Activated CD4-positive, alpha-beta memory T cell treated with anti-CD3 and anti-CD28 coated beads for 36 hours (primary cell): ENCODE data around the gene SLC22A6. TPM values are rescaled to one million over a fixed set of nuclear protein-coding genes. Genes with fewer than 3 reads are reported as not detected.
"Not testable (repeated sequence)": the region's sequence is repeated elsewhere in the genome, so short reads cannot be mapped to it uniquely, and the experiment has no call there.

Experiments used
- CTCF ChIA-PET: fragments of 350-600 bp; sonication (Branson Sonifier 250); formaldehyde crosslinking; loops from one replicate; lab custom pipeline; 2021; ENCODE audit warnings: antibody characterized with exemption, inconsistent platforms; lab: Charles Lee
- POLR2A ChIA-PET: fragments of 350-600 bp; sonication (Branson Sonifier 250); formaldehyde crosslinking; loops from one replicate; lab custom pipeline; 2021; ENCODE audit warnings: antibody characterized with exemption; lab: Charles Lee
- DNase-seq: peaks from one replicate; pipeline ENCODE4 v3.0.0-alpha.2; 2020
- H3K27ac Mint-ChIP-seq: one replicate; pipeline ENCODE4 v1.8.0; 2021; ENCODE audit warnings: mixed read lengths
- H3K27me3 Mint-ChIP-seq: one replicate; pipeline ENCODE4 v1.8.0; 2021; ENCODE audit warnings: mixed read lengths
- H3K36me3 Mint-ChIP-seq: one replicate; pipeline ENCODE4 v1.8.0; 2021; ENCODE audit warnings: mixed read lengths
- H3K4me1 Mint-ChIP-seq: one replicate; pipeline ENCODE4 v1.8.0; 2021; ENCODE audit warnings: low read depth, mixed read lengths
- H3K4me3 Mint-ChIP-seq: one replicate; pipeline ENCODE4 v1.8.0; 2021; ENCODE audit warnings: mild to moderate bottlenecking, mixed read lengths
- H3K9me3 Mint-ChIP-seq: one replicate; pipeline ENCODE4 v1.8.0; 2021; ENCODE audit warnings: mixed read lengths
- intact Hi-C: fragments of 100-400 bp; cut with micrococcal nuclease; formaldehyde crosslinking; loops from one replicate; pipeline ENCODE4 v1.15.1; 2023
- total RNA-seq, 2 experiments: library from RNA; stranded (reverse); gene quantifications; one replicate each; pipeline ENCODE4 v1.2.3, GENCODE V29; 2021

Gene SLC22A6
- total RNA-seq, 2 experiments from 2014 or later, result not detected

DNA sequence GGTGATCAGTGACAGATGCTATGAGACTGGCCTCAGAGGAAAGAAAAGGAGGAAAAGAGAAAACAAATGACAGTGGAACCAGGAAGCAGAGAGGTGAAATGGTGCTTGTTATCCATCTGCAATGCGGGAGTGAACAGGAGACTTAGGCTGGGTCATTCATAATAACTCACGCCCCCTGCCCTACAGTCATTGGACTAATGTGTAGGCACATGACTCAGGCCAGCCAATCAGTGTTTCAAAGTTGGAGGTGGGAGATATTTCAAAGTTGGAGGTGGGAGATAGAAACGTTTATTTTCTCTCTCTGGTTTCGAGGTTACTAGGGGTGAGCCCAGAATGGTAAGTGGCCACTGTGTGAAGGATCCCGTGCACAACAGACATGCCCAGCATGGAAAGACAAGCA is 30.3 kb downstream of the SLC22A6 start:
- CTCF ChIA-PET, result no interaction called here

DNA sequence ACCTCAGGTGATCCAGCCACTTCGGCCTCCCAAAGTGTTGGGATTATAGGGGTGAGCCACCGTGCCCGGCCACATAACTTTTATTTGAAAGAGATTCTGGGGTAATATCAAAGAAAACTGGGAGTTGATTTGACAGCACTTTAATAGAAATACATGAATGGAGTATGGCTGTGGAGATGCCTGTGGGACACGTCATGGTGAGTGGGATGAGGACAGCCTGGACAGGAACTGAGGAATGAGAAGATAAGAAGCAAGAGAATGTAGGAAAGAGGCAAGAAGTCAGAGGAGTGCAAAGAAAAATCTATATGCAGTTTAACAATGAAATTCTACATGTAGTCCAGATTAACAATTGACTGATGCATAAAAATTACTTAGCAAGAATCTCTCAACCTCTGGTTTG is 31.0 kb downstream of the SLC22A6 start:
- intact Hi-C loops, result no loop called here
- Mint-ChIP-seq H3K4me1 (no peaks in the 10 kb centered on the region), H3K27me3 (peaks cover 2% of the 10 kb centered on the region), H3K27ac (no peak overlapping the region), H3K4me3 (no peak overlapping the region), H3K9me3 (no peaks in the 10 kb centered on the region), H3K36me3 (no peaks in the 10 kb centered on the region)
- no peak for DNase-seq
- ChIA-PET CTCF (no interaction called here), POLR2A (no interaction called here)

More for the DNA sequence above, 30.3 kb downstream of the SLC22A6 start:
- DNase-seq, result no peak
- H3K9me3 Mint-ChIP-seq, result no peaks in the 10 kb centered on the region
- H3K27me3 Mint-ChIP-seq, result peaks cover 3% of the 10 kb centered on the region
- intact Hi-C loops, result no loop called here
- POLR2A ChIA-PET, result no interaction called here
- no peaks in the 10 kb centered on the region for H3K4me1 Mint-ChIP-seq
- H3K36me3 Mint-ChIP-seq, result no peaks in the 10 kb centered on the region
- no peak overlapping the region for H3K27ac Mint-ChIP-seq
- no peak overlapping the region for H3K4me3 Mint-ChIP-seq

DNA sequence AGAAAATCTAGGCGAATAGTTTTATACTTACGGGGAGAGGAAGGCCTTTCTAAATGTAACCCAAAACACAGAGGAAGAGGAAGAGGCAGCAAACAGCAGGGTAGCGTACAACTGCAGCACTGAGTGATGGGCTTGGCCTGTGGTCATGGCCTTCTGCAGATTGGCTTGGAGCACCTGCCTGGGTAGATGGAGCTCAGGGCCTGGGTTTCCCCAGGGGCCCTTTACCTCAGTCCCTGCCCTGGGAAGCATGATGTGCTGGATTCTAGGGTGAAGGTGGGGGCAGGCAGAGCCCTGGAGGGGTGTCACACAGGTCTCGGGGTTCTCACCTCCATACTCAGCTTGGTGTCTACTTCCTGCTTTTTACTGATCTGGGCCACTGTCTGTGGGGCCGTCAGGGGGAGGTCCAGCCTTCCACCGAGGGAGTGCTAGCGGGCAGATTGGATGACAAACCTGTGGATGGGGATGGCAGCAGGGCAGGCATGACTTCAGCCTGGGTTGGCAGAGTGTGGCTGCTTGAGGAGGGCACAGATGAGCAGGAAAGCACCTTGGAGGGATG is 35.9 kb downstream of the SLC22A6 start:
- Mint-ChIP-seq H3K4me3 (no peak overlapping the region), H3K4me1 (no peaks in the 10 kb centered on the region), H3K9me3 (no peaks in the 10 kb centered on the region), H3K27me3 (peaks cover 11% of the 10 kb centered on the region), H3K36me3 (no peaks in the 10 kb centered on the region), H3K27ac (no peak overlapping the region)
- intact Hi-C loops, result no loop called here
- DNase-seq, result no peak
- CTCF ChIA-PET, result interaction anchor here (0.9 kb wide), 1 partner anchor 31 kb away, joined by 3 read pairs; no protein-coding TSS in a partner anchor
- POLR2A ChIA-PET, result no interaction called here

DNA sequence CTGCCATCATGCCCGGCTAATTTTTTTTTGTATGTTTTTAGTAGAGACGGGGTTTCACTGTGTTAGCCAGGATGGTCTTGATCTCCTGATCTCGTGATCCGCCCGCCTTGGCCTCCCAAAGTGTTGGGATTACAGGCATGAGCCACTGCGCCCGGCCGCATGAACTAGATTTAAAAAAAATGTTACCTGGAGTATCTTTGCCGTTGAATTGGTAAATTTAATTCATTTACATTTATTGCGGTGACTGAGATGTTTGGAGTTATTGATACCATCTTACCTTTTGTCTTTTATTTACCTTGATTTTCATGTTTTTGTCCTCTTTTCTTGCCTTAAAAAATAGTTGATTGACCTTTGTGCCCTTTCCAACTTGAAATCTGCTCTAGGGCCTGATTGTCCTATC is 39.2 kb downstream of the SLC22A6 start:
- H3K4me1 Mint-ChIP-seq, H3K36me3 Mint-ChIP-seq, intact Hi-C loops, H3K9me3 Mint-ChIP-seq, H3K27ac Mint-ChIP-seq, H3K4me3 Mint-ChIP-seq, DNase-seq, POLR2A ChIA-PET: not testable (repeated sequence)
- CTCF ChIA-PET, result interaction anchor here (0.9 kb wide), 1 partner anchor 39 kb away, joined by 3 read pairs; no protein-coding TSS in a partner anchor
- peaks cover 14% of the 10 kb centered on the region for H3K27me3 Mint-ChIP-seq

DNA sequence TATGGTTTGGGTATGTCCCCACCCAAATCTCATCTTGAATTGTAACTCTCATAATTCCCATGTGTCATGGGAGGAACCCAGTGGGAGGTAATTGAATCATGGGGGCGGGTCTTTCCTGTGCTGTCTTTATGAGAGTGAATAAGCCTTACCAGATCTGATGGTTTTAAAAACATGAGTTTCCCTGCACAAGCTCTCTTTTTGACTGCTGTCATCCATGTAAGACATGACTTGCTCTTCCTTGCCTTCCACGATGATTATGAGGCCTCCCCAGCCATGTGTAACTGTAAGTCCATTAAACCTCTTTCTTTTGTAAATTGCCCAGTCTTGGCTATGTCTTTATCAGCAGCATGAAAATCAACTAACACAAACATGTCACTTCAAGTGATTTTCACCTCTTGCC is 47.2 kb downstream of the SLC22A6 start:
- H3K36me3 Mint-ChIP-seq, H3K27me3 Mint-ChIP-seq: not testable (repeated sequence)

DNA sequence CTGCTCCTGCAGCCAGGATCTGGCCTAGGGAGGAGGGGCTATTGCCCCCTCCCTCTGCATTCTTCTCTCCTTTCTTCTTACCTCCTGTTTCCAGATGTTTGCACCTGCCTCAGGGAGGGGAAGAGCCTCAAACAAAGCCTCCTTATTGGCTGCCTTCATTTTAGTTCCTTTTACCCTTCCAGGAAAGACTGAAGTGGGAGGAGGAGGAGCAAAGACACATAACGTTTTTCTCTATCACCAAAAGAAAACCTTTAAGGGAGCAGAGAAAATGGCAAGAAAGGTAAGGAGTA is 50.3 kb downstream of the SLC22A6 start:
- POLR2A ChIA-PET, result no interaction called here

More for the DNA sequence above, 47.2 kb downstream of the SLC22A6 start:
- POLR2A ChIA-PET, DNase-seq, H3K27ac Mint-ChIP-seq, H3K9me3 Mint-ChIP-seq, H3K4me1 Mint-ChIP-seq, intact Hi-C loops, H3K4me3 Mint-ChIP-seq: not testable (repeated sequence)
- CTCF ChIA-PET, result interaction anchor here (3.3 kb wide), 1 partner anchor 32 kb away, joined by 11 read pairs; no protein-coding TSS in a partner anchor

DNA sequence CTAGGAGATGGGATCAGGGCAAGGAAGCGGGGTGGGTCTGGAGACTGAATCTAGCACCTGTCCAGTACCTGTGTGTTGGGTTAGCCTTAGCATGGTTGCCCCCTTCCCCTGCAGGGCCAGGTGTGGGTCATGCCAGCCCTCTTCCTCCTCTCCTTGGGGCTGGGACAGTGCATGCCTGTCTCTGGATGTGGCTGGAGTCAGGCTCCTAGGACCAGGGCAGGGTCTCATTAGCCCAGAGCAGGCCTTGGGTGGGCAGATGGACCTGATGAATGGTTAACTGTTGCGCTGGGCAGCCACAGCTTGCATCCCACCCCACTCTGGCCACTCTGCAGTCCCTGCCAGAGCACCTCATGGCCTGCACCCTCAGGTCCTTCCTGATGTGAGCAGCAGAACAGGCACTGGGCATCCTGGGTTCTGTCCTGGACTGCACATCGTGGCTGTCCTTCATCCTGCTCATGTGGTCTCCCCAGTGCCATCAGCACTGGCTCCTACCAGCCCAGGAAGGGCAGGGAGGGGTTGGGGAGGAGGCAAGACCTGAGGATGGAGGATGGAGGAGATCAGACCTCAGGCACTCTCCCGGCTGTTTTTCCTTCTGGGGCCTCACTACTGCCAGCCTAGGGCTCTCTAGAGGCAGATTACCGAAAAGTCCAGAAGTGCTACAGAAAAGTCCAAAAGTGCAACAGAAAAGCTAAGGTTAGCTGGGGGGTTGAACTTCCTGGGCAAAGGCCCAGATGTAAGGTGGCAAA is 50.8 kb downstream of the SLC22A6 start:
- H3K9me3 Mint-ChIP-seq, result peaks cover 8% of the 10 kb centered on the region
- POLR2A ChIA-PET, result no interaction called here
- intact Hi-C loops, result no loop called here

More for the DNA sequence above, 50.3 kb downstream of the SLC22A6 start:
- DNase-seq, result no peak
- H3K4me3 Mint-ChIP-seq, result no peak overlapping the region
- H3K36me3 Mint-ChIP-seq, result peaks cover 1% of the 10 kb centered on the region
- no peak overlapping the region for H3K27ac Mint-ChIP-seq
- H3K27me3 Mint-ChIP-seq, result peaks cover 8% of the 10 kb centered on the region
- H3K9me3 Mint-ChIP-seq, result peaks cover 8% of the 10 kb centered on the region
- intact Hi-C loops, result no loop called here
- CTCF ChIA-PET, result interaction anchor here (1.0 kb wide), 1 partner anchor 86 kb away, joined by 4 read pairs; no protein-coding TSS in a partner anchor
- H3K4me1 Mint-ChIP-seq, result peaks cover 4% of the 10 kb centered on the region

DNA sequence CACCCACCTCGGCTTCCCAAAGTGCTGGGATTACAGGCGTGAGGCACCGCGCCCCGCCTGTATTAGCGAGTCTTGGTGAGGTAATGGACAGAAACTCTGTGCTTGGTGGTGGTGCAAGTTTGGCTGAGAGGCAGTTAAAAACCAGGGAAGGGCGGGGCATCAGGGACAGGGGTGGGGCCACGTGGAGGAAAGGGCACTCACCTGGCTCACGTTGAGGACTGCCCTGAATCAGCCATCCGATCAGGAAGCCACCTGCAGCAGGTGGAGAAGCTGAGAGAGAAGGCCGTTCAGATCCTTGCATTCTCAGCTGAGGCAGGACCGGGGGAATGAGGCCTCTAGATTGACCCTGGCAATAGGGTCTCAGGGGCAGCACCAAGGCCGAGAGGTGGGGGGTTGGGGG is 51.5 kb downstream of the SLC22A6 start:
- intact Hi-C loops, result no loop called here
- H3K9me3 Mint-ChIP-seq, result peaks cover 8% of the 10 kb centered on the region
- peaks cover 1% of the 10 kb centered on the region for H3K36me3 Mint-ChIP-seq
- no peak overlapping the region for H3K4me3 Mint-ChIP-seq
- H3K27me3 Mint-ChIP-seq, result peaks cover 17% of the 10 kb centered on the region
- no peak overlapping the region for H3K27ac Mint-ChIP-seq
- peaks cover 4% of the 10 kb centered on the region for H3K4me1 Mint-ChIP-seq
- CTCF ChIA-PET, result no interaction called here
- POLR2A ChIA-PET, result no interaction called here
- no peak for DNase-seq

More for the DNA sequence above, 50.8 kb downstream of the SLC22A6 start:
- no peak for DNase-seq
- peaks cover 1% of the 10 kb centered on the region for H3K36me3 Mint-ChIP-seq
- CTCF ChIA-PET, result interaction anchor here (1.0 kb wide), 1 partner anchor 86 kb away, joined by 4 read pairs; no protein-coding TSS in a partner anchor
- peaks cover 11% of the 10 kb centered on the region for H3K27me3 Mint-ChIP-seq
- H3K27ac Mint-ChIP-seq, result no peak overlapping the region
- H3K4me3 Mint-ChIP-seq, result no peak overlapping the region
- H3K4me1 Mint-ChIP-seq, result peaks cover 4% of the 10 kb centered on the region

DNA sequence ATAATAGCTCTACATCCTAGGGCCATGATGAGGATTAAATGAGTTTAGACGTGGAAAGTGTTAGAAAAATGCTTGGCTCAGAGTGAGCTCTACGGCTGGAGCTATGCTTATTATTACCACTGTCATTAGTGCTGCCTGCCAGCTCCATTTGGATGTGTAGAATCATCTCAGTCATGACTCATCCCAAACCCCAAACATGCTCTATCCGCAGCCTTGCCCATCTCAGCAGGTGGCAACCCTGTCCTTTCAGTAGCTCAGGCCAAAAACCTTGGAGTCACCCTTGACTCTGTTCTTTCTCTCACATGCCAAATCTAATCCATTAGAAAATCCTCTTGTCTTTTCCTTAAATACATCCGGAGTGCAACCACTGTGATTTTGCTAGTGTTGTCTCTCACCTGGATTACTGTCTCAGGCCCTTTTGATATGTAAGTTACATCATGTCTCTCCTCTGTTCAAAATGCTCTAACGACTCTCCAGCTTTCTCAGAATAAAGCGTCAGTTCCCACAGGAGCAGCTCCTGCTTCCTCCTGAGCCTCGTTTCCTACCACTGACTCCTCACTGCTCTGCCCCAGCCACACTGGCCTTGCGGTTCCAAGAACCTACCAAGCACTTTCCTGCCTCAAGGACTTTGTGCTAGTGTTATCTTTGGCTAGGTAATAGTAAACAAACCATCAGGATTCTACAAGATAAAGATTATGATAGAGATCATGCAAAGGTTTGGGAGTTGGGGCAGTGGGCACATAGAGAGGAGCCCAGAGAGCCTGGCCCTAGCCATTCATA is 53.1 kb downstream of the SLC22A6 start:
- CTCF ChIA-PET, result interaction anchor here (1.2 kb wide), 1 partner anchor 26 kb away, joined by 6 read pairs; no protein-coding TSS in a partner anchor
- POLR2A ChIA-PET, result no interaction called here
- no peaks in the 10 kb centered on the region for H3K9me3 Mint-ChIP-seq

DNA sequence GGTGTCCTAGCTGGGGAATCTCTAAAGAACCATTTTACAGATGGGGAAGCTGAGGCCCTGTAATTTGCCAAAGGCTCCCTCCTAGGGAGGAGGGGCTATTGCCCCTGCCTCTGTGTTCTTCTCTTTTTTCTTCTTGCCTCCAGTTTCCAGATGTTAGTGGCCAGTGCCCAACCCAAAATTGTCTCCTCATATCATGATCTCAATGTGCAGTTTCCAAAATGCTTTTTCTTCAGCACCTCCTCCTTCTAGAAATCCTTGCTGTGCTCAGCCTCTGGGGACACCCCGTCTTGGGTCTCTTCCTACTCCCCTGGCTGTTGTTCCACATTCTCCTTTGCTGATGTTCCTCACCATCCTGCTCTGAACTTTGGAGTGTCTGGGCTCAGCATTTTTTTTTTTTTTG is 54.1 kb downstream of the SLC22A6 start:
- Mint-ChIP-seq H3K9me3 (no peaks in the 10 kb centered on the region), H3K27me3 (peaks cover 42% of the 10 kb centered on the region), H3K4me1 (peaks cover 3% of the 10 kb centered on the region), H3K4me3 (no peak overlapping the region), H3K36me3 (no peaks in the 10 kb centered on the region), H3K27ac (no peak overlapping the region)
- intact Hi-C loops, result no loop called here
- ChIA-PET POLR2A (interaction anchor here (0.5 kb wide), 1 partner anchor 203 kb away, joined by 3 read pairs; no protein-coding TSS in a partner anchor), CTCF (no interaction called here)
- no peak for DNase-seq

More for the DNA sequence above, 53.1 kb downstream of the SLC22A6 start:
- DNase-seq, result no peak
- Mint-ChIP-seq H3K36me3 (no peaks in the 10 kb centered on the region), H3K4me3 (no peak overlapping the region), H3K27me3 (peaks cover 32% of the 10 kb centered on the region), H3K4me1 (no peaks in the 10 kb centered on the region), H3K27ac (no peak overlapping the region)
- intact Hi-C loops, result no loop called here

DNA sequence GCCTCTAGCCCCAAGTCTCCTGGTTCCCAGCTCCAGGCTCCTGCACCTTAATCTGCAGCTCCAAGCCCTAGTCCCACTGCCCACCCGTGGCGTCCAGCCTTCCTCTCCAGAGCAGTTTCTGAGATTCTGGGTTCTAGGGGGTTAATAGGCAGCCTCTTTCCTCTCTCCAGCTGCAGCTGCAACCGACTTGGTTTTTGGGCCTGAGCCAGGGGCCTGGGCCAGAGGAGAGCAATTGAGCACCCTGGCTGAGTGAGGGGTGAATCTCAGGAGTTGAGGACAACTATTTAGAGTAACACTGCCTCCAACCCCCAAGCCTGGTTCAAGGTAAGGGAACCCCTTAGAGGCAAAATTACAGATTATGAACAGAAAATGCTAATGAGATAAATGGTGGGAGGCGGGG is 54.6 kb downstream of the SLC22A6 start:
- no peak for DNase-seq
- Mint-ChIP-seq H3K36me3 (no peaks in the 10 kb centered on the region), H3K4me1 (peaks cover 8% of the 10 kb centered on the region), H3K27ac (no peak overlapping the region), H3K27me3 (peaks cover 47% of the 10 kb centered on the region), H3K9me3 (no peaks in the 10 kb centered on the region), H3K4me3 (no peak overlapping the region)
- POLR2A ChIA-PET, result interaction anchor here (0.5 kb wide), 1 partner anchor 203 kb away, joined by 3 read pairs; no protein-coding TSS in a partner anchor
- CTCF ChIA-PET, result no interaction called here
- intact Hi-C loops, result no loop called here

DNA sequence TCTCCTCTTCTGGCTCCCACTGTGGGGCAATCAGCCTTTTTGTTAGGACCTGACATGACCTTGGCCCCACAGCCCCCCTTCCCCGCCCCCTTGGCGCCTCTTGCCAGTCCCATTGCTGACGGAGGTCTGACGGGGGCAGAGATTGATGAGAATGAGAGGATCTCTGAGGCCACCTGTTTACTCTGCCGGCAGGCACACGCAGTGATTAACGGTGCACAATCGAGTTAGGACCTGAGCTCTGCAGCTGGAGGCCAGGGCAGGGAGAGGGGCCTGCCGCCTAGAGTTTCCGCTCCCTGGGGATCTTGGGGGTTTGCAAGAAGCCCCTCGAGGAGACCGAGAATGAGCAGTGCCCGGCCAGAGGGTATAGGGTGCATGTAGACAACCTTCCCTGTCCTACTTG is 56.8 kb downstream of the SLC22A6 start:
- Mint-ChIP-seq H3K4me3 (no peak overlapping the region), H3K27ac (no peak overlapping the region), H3K27me3 (peaks cover 58% of the 10 kb centered on the region), H3K4me1 (peaks cover 20% of the 10 kb centered on the region), H3K9me3 (no peaks in the 10 kb centered on the region), H3K36me3 (no peaks in the 10 kb centered on the region)
- ChIA-PET POLR2A (no interaction called here), CTCF (no interaction called here)
- no peak for DNase-seq
- intact Hi-C loops, result no loop called here
